Ecto neural progenitor cell (in vitro differentiated cells): ENCODE data around the gene CASD1.
A peak's percentile ranks its signal among the peaks of the same experiment; 100 is the strongest.

Experiments
- DNase-seq: peaks from one replicate; pipeline ENCODE4 v3.0.0-alpha.2; 2018; ENCODE audit warnings: low spot score

The CASD1 gene

DNA sequence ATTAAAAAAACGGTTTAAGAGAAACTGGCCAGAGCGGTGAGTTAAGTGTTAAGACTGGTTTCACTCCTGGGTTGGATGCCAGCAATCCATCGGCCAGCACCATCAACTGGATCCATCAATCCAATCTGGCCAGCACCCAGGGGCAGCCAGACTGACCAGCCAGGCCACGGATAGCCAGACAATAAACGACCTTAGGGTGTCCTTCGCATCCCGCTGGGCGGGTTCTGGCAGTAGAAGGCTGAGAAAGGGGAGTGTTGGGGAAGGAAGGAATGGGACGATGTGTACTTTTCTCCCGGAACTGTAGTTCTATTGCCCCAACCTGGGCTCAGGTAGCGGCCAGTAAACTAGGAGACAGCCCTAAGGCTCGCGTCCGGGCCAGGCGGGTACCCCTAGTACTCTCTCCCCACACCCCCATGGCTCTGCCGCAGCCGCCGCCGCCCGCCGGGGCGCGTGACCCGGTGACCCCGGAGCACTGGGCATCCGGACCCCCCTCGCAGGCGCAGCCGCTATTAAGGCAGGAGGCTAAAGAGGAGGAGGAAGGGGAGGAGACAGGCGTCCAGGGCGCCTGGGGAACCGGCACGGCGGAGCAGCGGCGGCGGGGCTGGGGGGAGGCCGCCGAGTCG lies at the start of gene CASD1:
TSS of gene CASD1 (plus strand) at position 546 of the 623 bp plus-strand sequence. CDS start 276 bp downstream, outside the sequence.
- peak; percentile 80 for DNase-seq

DNA sequence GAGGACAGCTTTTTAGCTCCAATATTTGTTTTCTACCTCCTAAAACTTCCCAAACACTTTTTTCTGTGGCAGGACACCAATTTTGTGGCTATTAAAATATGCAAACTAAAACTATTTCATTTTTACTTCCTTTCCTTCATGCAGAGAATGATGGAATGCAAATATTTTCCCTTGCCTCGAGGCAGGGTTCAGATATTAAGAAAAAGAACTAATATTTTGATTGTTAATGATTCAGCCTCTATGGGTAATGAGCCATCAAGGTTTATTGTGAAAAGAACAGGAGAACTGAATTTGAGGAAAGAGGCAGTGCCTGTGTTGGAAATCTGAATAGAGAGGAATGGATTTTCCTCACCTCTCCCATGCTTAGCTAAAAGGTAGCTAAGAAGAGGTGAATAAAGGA lies 43.1 kb upstream of the CASD1 start:
- DNase-seq = no peak

GRCh38 chr7:94471604-94472003 lies 38.0 kb upstream of the CASD1 start:
- no peak for DNase-seq

DNA sequence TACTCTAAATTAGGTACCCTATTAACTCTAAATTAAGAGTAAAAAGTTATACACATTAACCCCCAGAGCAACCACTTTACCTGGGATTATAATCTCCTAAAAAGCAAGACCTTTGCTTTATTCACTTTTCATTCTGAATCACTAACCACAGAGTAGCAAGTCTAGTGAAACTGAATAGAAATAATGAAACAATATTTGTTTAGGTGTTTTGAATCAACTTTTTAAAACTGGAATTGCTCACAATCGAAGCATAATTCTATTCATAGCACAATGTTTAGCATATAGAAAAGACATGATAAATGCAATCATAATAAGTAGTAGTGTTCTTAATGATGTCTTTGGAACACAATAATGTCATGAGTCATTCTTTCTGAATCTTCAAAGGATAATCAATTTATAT lies 37.0 kb upstream of the CASD1 start:
- DNase-seq = no peak

DNA sequence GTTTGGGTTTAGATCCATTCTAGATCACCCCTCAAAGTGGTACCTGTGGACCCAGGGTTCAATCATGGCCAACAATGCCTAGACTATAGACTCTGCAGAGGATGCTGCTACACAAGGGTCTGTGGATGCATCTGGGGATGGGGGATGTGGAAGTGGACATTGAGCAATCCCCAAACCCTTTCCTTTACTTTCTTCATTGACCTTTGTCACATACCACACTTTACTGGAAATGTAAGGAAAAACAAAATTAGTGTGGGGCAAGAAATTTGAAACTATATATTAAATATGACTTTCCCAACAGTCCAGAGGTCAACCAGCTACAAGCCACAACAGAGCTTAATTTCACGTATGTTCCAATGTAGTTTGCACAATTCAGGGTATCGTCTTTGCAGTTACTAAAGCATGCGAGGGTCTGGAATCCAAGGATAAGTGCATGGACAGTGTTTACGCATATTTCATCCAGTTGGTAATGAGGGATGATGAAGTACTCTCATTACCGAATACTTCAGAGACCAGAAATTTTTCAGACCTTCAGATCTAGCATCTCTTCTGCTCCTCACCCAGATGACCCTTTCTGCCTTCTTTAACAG lies 33.3 kb upstream of the CASD1 start:
- no peak for DNase-seq

DNA sequence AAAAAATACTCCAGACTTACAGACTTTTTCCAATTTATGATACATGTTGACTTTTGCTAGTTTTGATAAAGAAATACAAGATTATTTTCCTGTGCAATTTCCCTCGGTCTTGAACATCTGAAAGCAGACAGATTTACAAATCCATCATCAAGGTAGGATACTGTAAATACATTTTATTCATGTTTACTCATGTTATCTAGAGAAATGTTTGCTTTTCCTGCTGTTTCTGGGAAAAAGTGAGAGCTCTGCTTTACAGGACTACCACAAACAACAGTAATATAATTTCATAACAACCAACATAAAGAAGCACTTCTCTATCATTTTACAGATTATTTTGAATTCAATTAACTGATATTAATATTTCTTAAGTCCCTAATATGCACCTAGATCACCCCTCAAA lies 31.7 kb upstream of the CASD1 start:
- DNase-seq = no peak

- DNase-seq = no peak
Measured at GRCh38 chr7:94478648-94479214, 30.9 kb upstream of the CASD1 start.

DNA sequence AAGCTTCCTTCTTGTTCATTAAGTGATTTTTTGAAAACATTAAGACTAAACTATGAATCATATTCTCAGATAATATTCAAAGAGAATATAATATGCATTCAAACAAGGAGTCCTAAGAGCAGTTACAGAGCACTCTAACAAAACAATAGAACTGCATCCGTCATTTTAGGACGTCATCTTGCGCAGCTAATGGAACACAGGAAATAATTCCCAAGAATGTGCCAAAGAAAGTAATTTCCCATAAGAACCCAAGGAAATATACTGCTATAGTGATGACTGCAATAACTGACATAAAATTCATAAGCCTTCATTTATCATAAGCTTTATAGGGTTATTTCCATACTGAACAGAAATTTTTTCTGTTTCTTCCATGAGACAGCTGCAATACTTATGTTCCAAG lies 28.3 kb upstream of the CASD1 start:
- DNase-seq = no peak

DNA sequence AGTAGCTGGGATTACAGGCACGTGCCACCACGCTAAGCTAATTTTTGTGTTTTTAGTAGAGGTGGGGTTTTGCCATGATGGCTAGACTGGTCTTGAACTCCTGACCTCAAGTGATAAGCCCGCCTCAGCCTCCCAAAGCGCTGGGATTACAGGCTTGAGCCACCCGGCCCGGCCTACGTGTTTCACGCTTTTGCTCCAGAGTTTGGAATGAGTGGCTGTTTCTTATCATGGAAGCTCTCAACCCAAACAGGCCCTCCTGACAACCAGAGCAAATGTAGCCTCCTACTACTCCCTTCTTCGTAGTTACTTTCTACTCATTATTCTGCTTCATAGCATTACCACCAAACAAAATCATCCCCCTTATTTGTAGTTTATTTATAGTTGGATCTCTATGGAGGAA lies 26.8 kb upstream of the CASD1 start:
- DNase-seq = no peak

DNA sequence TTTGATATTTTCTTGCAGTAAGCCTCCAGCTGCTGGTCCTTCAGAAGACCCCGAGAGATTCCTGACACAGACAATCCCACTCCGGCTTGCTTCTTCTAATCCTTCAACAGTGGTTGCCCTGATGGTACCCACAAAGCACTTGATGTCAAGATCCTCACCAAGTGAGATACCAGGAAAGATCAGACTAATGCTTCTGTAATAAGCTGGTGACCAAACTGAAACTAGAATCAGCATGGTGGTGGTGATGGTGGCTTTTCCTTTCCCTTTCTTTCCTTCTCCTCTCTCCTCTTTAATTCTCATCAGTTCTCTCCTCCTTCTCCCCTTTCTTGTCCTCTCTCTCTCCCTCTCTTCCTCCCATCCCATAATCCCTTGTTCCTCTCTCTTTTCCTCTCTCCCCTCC lies 25.8 kb upstream of the CASD1 start:
- DNase-seq = no peak

- DNase-seq = no peak
Measured at GRCh38 chr7:94486216-94486615, 23.4 kb upstream of the CASD1 start.

DNA sequence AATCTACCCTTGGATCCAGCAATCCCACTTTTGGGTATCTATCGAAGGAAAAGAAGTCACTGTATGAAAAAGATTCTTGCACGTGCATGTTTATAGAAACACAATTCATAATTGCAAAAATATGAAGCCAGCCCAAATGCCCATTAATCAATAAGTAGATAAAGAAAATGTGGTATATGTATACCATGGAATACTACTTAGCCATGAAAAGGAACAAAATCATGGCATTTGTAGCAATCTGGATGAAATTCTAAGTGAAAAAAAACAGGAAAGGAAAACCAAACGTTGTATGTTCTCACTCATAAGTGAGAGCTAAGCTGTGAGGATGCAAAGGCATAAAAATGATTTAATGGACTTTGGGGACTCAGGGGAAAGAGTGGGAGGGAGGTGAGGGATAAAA lies 18.2 kb upstream of the CASD1 start:
- no peak for DNase-seq

DNA sequence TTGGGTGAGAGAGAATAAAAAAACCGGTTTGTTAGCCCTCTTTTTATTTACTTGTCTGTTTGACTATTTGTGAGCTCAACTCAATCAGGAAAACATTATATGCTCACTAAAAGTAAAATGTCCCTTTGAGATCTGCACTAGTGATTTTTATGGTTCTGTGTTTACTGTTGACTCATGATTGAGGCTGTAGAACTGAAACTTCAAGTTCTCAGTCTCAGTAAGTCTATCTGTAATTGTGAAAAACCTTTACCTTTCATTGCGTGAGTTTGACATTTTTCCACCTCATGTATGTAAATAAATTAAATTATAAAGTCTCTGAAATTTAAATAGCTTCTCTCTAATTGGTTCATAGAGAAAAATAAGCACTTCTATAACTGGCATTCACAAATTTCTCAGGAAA lies 17.0 kb upstream of the CASD1 start:
- DNase-seq = no peak

GRCh38 chr7:94497874-94498670 lies 11.5 kb upstream of the CASD1 start:
- DNase-seq = no peak

DNA sequence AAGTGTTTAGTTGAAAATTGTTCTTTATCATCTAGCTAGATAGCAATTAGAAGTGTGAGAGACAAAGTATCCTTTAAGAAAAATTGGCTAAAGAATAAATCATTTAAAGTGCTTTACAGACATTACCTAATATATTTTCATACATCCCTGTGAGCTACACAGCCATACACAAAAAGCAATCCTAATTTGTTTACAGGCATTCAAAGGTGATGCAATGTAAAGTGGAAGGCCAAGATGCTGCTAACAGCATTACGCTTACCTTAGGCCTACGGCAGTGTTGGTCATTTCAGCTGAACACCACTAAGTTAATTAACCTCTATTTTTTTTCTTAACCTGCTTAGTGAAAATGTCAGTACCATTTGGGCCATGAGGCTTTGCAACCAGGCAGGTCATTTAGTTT lies 10.7 kb upstream of the CASD1 start:
- no peak for DNase-seq

DNA sequence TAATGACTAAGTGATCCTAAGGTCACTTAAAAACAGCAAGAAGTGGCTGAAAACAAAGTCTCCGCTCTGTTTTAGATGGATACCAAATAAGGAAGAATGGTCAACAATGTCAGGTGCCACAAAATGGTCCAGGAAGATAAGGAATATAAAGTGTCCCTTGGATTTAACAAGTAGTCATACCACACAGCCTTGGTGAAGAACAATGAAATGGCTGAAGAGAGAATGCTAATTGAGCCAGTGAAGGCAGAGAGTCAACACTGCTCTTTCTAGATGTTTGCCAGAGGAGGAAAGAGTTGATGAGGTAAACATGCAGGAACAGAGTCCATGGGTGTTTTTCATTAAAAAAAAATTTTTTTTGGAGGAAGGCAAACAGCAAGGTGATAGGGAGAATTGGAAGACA lies 2.1 kb upstream of the CASD1 start:
- no peak for DNase-seq

GRCh38 chr7:94507962-94508361 lies 1.6 kb upstream of the CASD1 start:
- DNase-seq = no peak

GRCh38 chr7:94509887-94510581 lies 425 bp downstream of the CASD1 start:
- DNase-seq = peak; percentile 87

DNA sequence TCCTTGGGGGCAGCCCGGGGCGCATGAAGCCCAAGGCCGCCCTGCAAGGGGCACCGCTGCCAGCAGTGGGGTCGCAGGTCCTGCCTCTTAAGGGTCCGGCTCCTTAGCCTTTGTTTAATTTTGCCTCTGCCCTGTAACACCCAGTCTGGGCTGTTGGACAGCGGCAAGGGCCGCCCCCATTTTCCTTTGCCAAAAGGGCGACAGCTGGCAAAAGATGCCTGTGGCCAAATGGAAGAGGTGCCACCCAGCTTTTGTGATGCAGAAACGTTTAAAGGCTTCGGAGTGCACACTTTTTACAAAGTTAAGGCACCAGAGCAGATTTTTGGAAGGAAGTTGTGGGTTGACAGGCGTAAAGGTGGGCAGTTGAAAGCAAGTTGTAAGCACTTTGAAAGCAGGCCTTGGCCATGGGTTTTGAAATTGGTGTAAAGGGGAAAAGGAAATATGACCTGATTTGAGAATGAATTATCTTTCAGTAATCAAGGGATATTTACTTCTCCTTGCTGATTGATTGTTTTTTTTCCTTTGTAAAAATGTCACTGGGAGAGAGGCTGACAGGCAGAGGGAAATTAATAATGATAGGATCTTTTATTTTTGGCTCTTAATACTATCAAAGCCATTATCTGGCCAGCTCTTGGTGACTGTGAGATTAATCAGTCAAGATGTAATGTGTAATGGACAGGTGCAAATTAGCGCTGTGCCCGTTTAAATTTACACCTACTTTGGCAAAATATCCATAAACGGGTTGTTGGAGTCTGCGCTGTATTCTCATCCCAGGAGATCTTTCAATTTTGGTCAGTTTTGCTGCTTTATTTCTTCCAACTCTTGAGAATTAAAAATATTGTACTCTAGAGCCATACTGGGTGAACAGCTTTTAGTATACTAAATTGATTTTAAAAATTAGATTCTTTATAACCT lies 1.2 kb downstream of the CASD1 start:
- no peak for DNase-seq

DNA sequence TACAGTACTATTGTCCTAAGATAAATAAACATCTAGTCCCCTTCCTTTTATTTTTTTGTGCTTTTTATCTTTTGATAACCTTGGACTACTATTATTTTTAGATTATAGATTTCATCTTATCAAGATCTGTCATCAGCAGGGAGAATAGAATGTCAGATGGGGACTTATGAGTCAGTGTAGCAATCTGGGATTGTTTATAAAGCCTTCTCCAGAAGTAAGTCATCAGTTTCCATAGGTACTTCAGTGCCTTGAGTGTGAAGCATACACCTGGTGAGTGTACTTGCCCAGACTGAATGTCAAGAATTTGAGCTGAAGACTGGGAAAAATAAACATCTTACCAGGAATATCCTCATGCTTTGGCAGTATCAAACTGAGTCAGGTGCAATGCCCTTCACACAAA lies 2.1 kb downstream of the CASD1 start:
- DNase-seq = no peak
